Activated CD8-positive, alpha-beta T cell treated with anti-CD3 and anti-CD28 coated beads for 36 hours (primary cell): ENCODE measurements around the gene CC2D1A. TPM values are rescaled to one million over a fixed set of nuclear protein-coding genes. Genes with fewer than 3 reads are reported as not detected.
A peak's percentile ranks its signal among the peaks of the same experiment; 100 is the strongest.

ENCODE experiments used
- ATAC-seq: fragments of 200-7000 bp; cut with Tn5 transposase; one replicate; pipeline ENCODE4 v1.10.0; 2021; ENCODE audit warnings: mild to moderate bottlenecking, moderate library complexity
- CTCF ChIA-PET: fragments of 350-600 bp; sonication (Branson Sonifier 250); formaldehyde crosslinking; loops from one replicate; lab custom pipeline; 2021; ENCODE audit warnings: antibody characterized with exemption; lab: Charles Lee
- POLR2A ChIA-PET: fragments of 350-600 bp; sonication (Branson Sonifier 250); formaldehyde crosslinking; loops from one replicate; lab custom pipeline; 2021; ENCODE audit warnings: antibody characterized with exemption; lab: Charles Lee
- DNase-seq: peaks from one replicate; pipeline ENCODE4 v3.0.0-alpha.2; 2020
- H3K27ac Mint-ChIP-seq: one replicate; pipeline ENCODE4 v1.8.0; 2021; ENCODE audit warnings: mild to moderate bottlenecking, mixed read lengths
- H3K27me3 Mint-ChIP-seq: one replicate; pipeline ENCODE4 v1.8.0; 2021; ENCODE audit warnings: mixed read lengths
- H3K36me3 Mint-ChIP-seq: one replicate; pipeline ENCODE4 v1.8.0; 2021; ENCODE audit warnings: low read depth, mixed read lengths
- H3K4me1 Mint-ChIP-seq: one replicate; pipeline ENCODE4 v1.8.0; 2021; ENCODE audit warnings: low read depth, mixed read lengths
- H3K4me3 Mint-ChIP-seq: one replicate; pipeline ENCODE4 v1.8.0; 2021; ENCODE audit warnings: mild to moderate bottlenecking, moderate library complexity, mixed read lengths
- H3K9me3 Mint-ChIP-seq: one replicate; pipeline ENCODE4 v1.8.0; 2021; ENCODE audit warnings: mixed read lengths
- intact Hi-C: fragments of 100-400 bp; cut with micrococcal nuclease; formaldehyde crosslinking; loops from one replicate; pipeline ENCODE4 v1.10.0; 2022
- total RNA-seq, 2 experiments: library from RNA; stranded (reverse); gene quantifications; one replicate each; pipeline ENCODE4 v1.2.3, GENCODE V29; 2021
- TF ChIP-seq, protein P1 (sequence below): fragments of 200-600 bp; IDR thresholded peaks from one replicate; pipeline ENCODE4 v1.8.0; 2022; ENCODE audit warnings: antibody characterized with exemption, mild to moderate bottlenecking

CC2D1A gene
- total RNA-seq, 2 experiments from 2014 or later: 22.4 to 23.8 TPM

GRCh38 chr19:13946414-13946813 is 40.4 kb downstream of the CC2D1A start:
- CTCF ChIA-PET: no interaction called here
- no peak overlapping the region for H3K4me3 Mint-ChIP-seq
- POLR2A ChIA-PET: no interaction called here
- TF ChIP-seq, protein P1, sequence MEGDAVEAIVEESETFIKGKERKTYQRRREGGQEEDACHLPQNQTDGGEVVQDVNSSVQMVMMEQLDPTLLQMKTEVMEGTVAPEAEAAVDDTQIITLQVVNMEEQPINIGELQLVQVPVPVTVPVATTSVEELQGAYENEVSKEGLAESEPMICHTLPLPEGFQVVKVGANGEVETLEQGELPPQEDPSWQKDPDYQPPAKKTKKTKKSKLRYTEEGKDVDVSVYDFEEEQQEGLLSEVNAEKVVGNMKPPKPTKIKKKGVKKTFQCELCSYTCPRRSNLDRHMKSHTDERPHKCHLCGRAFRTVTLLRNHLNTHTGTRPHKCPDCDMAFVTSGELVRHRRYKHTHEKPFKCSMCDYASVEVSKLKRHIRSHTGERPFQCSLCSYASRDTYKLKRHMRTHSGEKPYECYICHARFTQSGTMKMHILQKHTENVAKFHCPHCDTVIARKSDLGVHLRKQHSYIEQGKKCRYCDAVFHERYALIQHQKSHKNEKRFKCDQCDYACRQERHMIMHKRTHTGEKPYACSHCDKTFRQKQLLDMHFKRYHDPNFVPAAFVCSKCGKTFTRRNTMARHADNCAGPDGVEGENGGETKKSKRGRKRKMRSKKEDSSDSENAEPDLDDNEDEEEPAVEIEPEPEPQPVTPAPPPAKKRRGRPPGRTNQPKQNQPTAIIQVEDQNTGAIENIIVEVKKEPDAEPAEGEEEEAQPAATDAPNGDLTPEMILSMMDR: no peak
- no peaks in the 10 kb centered on the region for H3K27me3 Mint-ChIP-seq
- H3K9me3 Mint-ChIP-seq: no peaks in the 10 kb centered on the region
- ATAC-seq (no peak), DNase-seq (no peak)
- intact Hi-C loops: no loop called here
- no peaks in the 10 kb centered on the region for H3K36me3 Mint-ChIP-seq
- no peak overlapping the region for H3K27ac Mint-ChIP-seq
- no peaks in the 10 kb centered on the region for H3K4me1 Mint-ChIP-seq

DNA sequence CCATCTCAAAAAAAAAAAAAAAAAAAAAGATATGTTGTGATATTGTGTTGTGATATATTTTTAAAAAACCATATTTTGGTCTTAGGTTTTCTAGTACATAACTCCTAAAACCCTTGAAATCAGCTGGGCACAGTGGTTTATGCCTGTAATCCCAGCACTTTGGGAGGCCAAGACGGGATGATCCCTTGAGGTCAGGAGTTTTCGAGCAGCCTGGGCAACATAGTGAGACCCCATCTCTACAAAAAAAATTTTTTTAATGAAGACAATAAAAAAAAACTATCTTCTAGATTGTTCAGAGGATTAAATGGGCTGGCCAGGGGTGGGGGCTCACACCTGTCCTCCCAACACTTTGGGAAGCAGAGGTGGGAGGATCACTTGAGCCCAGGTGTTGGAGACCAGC is 45.0 kb downstream of the CC2D1A start:
- Mint-ChIP-seq H3K4me1 (peaks cover 13% of the 10 kb centered on the region), H3K27me3 (no peaks in the 10 kb centered on the region), H3K4me3 (no peak overlapping the region), H3K9me3 (no peaks in the 10 kb centered on the region), H3K27ac (no peak overlapping the region), H3K36me3 (peaks cover 6% of the 10 kb centered on the region)
- ATAC-seq (no peak), DNase-seq (no peak)
- TF ChIP-seq, protein P1: no peak
- intact Hi-C loops: no loop called here
- ChIA-PET CTCF (interaction anchor here (1.1 kb wide), 1 partner anchor 9 kb away, joined by 5 read pairs; no protein-coding TSS in a partner anchor), POLR2A (no interaction called here)

GRCh38 chr19:13951799-13952153 is 45.8 kb downstream of the CC2D1A start:
- no peaks in the 10 kb centered on the region for H3K27me3 Mint-ChIP-seq
- H3K36me3 Mint-ChIP-seq: peaks cover 8% of the 10 kb centered on the region
- ChIA-PET POLR2A (interaction anchor here (1.1 to 1.5 kb wide), 4 partner anchors 13 to 80 kb away, joined by 3 to 6 read pairs (median 4); partner anchors contain the start of gene PODNL1), CTCF (interaction anchor here (0.8 to 1.3 kb wide), 4 partner anchors 8 to 106 kb away, joined by 3 to 5 read pairs (median 4); partner anchors contain the start of gene IL27RA)
- intact Hi-C loops: no loop called here
- no peaks in the 10 kb centered on the region for H3K9me3 Mint-ChIP-seq
- H3K4me1 Mint-ChIP-seq: peaks cover 13% of the 10 kb centered on the region
- DNase-seq (no peak), ATAC-seq (peak; percentile 3)
- TF ChIP-seq, protein P1: no peak
- H3K27ac Mint-ChIP-seq: peak overlapping the region; percentile 83
- H3K4me3 Mint-ChIP-seq: peak overlapping the region; percentile 94

DNA sequence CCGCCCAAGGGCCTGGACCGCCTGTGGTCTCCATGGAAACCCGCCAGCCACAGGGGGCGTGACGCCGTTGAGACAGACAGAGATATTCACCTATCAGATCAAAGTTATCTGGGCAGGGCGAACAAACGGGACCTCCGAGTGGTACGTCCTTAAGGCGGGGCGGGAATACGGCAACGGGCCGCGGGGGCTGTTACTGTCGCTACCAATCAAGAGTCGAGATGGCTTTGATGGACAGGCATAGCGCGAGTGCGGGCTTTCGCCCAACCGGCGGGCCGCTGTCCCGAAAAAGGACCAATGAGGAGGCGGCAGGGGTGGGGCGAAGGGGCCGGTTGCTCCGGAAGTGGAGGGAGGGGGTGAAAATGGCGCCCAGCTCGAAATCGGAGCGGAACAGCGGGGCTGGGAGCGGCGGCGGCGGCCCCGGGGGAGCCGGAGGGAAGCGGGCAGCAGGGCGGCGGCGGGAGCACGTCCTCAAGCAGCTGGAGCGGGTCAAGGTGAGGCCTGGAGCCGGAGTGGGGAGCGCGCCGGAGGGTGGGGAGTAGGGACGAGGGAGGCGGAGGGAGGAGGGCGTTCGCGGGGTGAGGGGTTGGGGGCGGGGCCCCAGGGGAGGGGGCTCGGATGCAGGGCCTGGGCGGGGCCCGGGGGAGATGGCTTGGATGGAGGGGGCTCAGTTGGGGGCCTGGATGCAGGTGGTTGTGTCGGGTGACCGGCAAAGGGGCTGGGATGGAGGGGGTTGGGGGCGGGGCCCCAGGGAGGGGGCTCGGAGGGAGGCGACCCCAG is 46.3 kb downstream of the CC2D1A start, which contains the start of gene DCAF15:
DCAF15 (plus strand) TSS at position 356 of the 777 bp plus-strand sequence; CDS start at position 360, 4 bp downstream.
- Mint-ChIP-seq H3K27ac (peak within 1 kb of the TSS; percentile 90), H3K9me3 (no peaks in the 10 kb centered on the region), H3K4me1 (peaks cover 13% of the 10 kb centered on the region), H3K36me3 (peaks cover 8% of the 10 kb centered on the region), H3K27me3 (no peaks in the 10 kb centered on the region), H3K4me3 (peak within 1 kb of the TSS; percentile 94)
- CTCF ChIA-PET: interaction anchor here (0.8 to 1.5 kb wide), 6 partner anchors 8 to 106 kb away, joined by 3 to 7 read pairs (median 4); partner anchors contain the start of gene IL27RA
- TF ChIP-seq, protein P1: no peak
- POLR2A ChIA-PET: interaction anchor here (0.9 to 1.5 kb wide), 7 partner anchors 14 to 80 kb away, joined by 3 to 6 read pairs (median 4); partner anchors contain the start of genes IL27RA and PODNL1
- intact Hi-C loops: no loop called here
- ATAC-seq (peak; percentile 99), DNase-seq (peak; percentile 99)
